Suprapubic skin (tissue), 4 donors: ENCODE data around the gene KL. TPM values are rescaled to one million over a fixed set of nuclear protein-coding genes. Genes with fewer than 3 reads are reported as not detected.

Experiments used
- DNase-seq, 2 donors: peaks; one replicate each; pipeline ENCODE4 v3.0.0-alpha.2; 2019; ENCODE audit warnings: low spot score in 2 of 2
- H3K27ac ChIP-seq: fragments of 200-600 bp; sonication (generic); one replicate; pipeline ENCODE4 v1.5.1; 2019
- H3K27me3 ChIP-seq: fragments of 200-600 bp; sonication (generic); one replicate; pipeline ENCODE4 v1.5.1; 2019
- H3K36me3 ChIP-seq: fragments of 200-600 bp; sonication (generic); one replicate; pipeline ENCODE4 v1.5.1; 2019
- H3K4me1 ChIP-seq: fragments of 200-600 bp; sonication (generic); one replicate; pipeline ENCODE4 v1.5.1; 2019
- H3K4me3 ChIP-seq: fragments of 200-600 bp; sonication (generic); one replicate; pipeline ENCODE4 v1.5.1; 2019; ENCODE audit warnings: mild to moderate bottlenecking
- H3K9me3 ChIP-seq: fragments of 200-600 bp; sonication (generic); one replicate; pipeline ENCODE4 v1.5.1; 2019
- CTCF ChIP-seq, 2 donors: fragments of 200-600 bp in 1 of 2; fragments of 450-650 bp in 1 of 2; sonication (generic) in 1 of 2; IDR thresholded peaks; one replicate each; pipeline ENCODE4 v1.5.1; 2016 to 2019; ENCODE audit warnings: antibody characterized with exemption in 2 of 2, mild to moderate bottlenecking in 1 of 2, moderate library complexity in 1 of 2
- EP300 ChIP-seq: sonication (generic); formaldehyde crosslinking; IDR thresholded peaks from one replicate; pipeline ENCODE4 v1.6.1; 2017; ENCODE audit warnings: antibody characterized with exemption
- POLR2A ChIP-seq, 2 donors: fragments of 450-650 bp; IDR thresholded peaks; one replicate each; pipeline ENCODE4 v1.6.1; 2017; ENCODE audit warnings: antibody characterized with exemption in 2 of 2, mild to moderate bottlenecking in 2 of 2, moderate library complexity in 2 of 2
- POLR2AphosphoS5 ChIP-seq, 3 donors: sonication (generic); formaldehyde crosslinking; IDR thresholded peaks; one replicate each; pipeline ENCODE4 v1.6.1; 2017; ENCODE audit warnings: antibody characterized with exemption in 3 of 3
- WGBS: methylation state at CpG from one replicate; pipeline ENCODE4 v1.1.5; 2018; 5-methylcytosine and 5-hydroxymethylcytosine counted together
- total RNA-seq, 4 donors: library from RNA; depleted of rRNA; stranded (reverse); fragments of >200 nt; gene quantifications; one replicate each; pipeline ENCODE4 v1.1.0, GENCODE V29; 2016

KL gene
- total RNA-seq, 4 donors from 2014 or later: 0.95 to 1.6 (median 1.6) TPM

GRCh38 chr13:33089311-33089710 lies 73.1 kb downstream of the KL start:
- Histone ChIP-seq H3K27ac (no peak overlapping the region), H3K36me3 (no peaks in the 10 kb centered on the region)

GRCh38 chr13:33090755-33091414 lies 74.7 kb downstream of the KL start:
- no peaks in the 10 kb centered on the region for H3K36me3 ChIP-seq
- peak overlapping the region; percentile 29 for H3K27ac ChIP-seq
- TF ChIP-seq EP300: no peak
- no peak for TF ChIP-seq POLR2AphosphoS5 (IDR thresholded peaks at IDR 0.05)
- TF ChIP-seq CTCF (IDR thresholded peaks at IDR 0.05): no peak
- no peak for TF ChIP-seq POLR2A (IDR thresholded peaks at IDR 0.05)
- no peak for DNase-seq
- H3K4me1 ChIP-seq: peaks cover 17% of the 10 kb centered on the region
- WGBS: 62% methylated on average over 4 of the region's 4 CpGs
- no peaks in the 10 kb centered on the region for H3K9me3 ChIP-seq
- no peak overlapping the region for H3K4me3 ChIP-seq
- no peaks in the 10 kb centered on the region for H3K27me3 ChIP-seq

More at GRCh38 chr13:33089311-33089710, 73.1 kb downstream of the KL start:
- 98% methylated on average over 3 of the region's 3 CpGs for WGBS
- Histone ChIP-seq H3K4me3 (no peak overlapping the region), H3K27me3 (no peaks in the 10 kb centered on the region), H3K4me1 (peaks cover 17% of the 10 kb centered on the region), H3K9me3 (no peaks in the 10 kb centered on the region)
- TF ChIP-seq POLR2AphosphoS5 (IDR thresholded peaks at IDR 0.05) (no peak), POLR2A (IDR thresholded peaks at IDR 0.05) (no peak), CTCF (IDR thresholded peaks at IDR 0.05) (no peak), EP300 (no peak)
- no peak for DNase-seq

GRCh38 chr13:33091415-33091774 lies 75.2 kb downstream of the KL start:
- H3K27ac ChIP-seq: peak overlapping the region; percentile 29
- TF ChIP-seq CTCF (IDR thresholded peaks at IDR 0.05) (no peak), POLR2AphosphoS5 (IDR thresholded peaks at IDR 0.05) (no peak), EP300 (no peak), POLR2A (IDR thresholded peaks at IDR 0.05) (no peak)
- no peak overlapping the region for H3K4me3 ChIP-seq
- H3K27me3 ChIP-seq: no peaks in the 10 kb centered on the region
- no peaks in the 10 kb centered on the region for H3K9me3 ChIP-seq
- DNase-seq: no peak
- no peaks in the 10 kb centered on the region for H3K36me3 ChIP-seq
- H3K4me1 ChIP-seq: peaks cover 17% of the 10 kb centered on the region
- 95% methylated on average over 5 of the region's 5 CpGs for WGBS

- Histone ChIP-seq H3K27ac (no peak overlapping the region), H3K4me3 (no peak overlapping the region), H3K36me3 (no peaks in the 10 kb centered on the region), H3K4me1 (peaks cover 17% of the 10 kb centered on the region), H3K27me3 (no peaks in the 10 kb centered on the region), H3K9me3 (no peaks in the 10 kb centered on the region)
- no peak for DNase-seq
- no peak for TF ChIP-seq POLR2A (IDR thresholded peaks at IDR 0.05)
- no peak for TF ChIP-seq EP300
- no peak for TF ChIP-seq POLR2AphosphoS5 (IDR thresholded peaks at IDR 0.05)
- TF ChIP-seq CTCF (IDR thresholded peaks at IDR 0.05): no peak
- 79% methylated on average over 11 of the region's 11 CpGs for WGBS
These were observed 76.1 kb downstream of the KL start for GRCh38 chr13:33092073-33092987.
